DMS153 treated with DMSO at 0.1 percent for 48 hours (cell line): ENCODE measurements around the gene ARHGEF17.

Source experiments
- DNase-seq: peaks from one replicate; lab custom pipeline; 2025; ENCODE audit not compliant: unreplicated experiment; lab: John Stamatoyannopoulos, UW

Gene ARHGEF17

GRCh38 chr11:73379189-73379880 lies 71.3 kb downstream of the ARHGEF17 start:
- no peak for DNase-seq

GRCh38 chr11:73380331-73380730 lies 72.3 kb downstream of the ARHGEF17 start:
- DNase-seq: no peak

- no peak for DNase-seq
Measured at GRCh38 chr11:73380897-73381410, 72.9 kb downstream of the ARHGEF17 start.

GRCh38 chr11:73381589-73381988 lies 73.5 kb downstream of the ARHGEF17 start:
- DNase-seq: no peak

GRCh38 chr11:73382183-73382582 lies 74.1 kb downstream of the ARHGEF17 start:
- no peak for DNase-seq

- DNase-seq: no peak
Measured at GRCh38 chr11:73382747-73383146, 74.7 kb downstream of the ARHGEF17 start.

- no peak for DNase-seq
Measured at GRCh38 chr11:73383249-73384124, 75.4 kb downstream of the ARHGEF17 start.

GRCh38 chr11:73384125-73384441 lies 76.0 kb downstream of the ARHGEF17 start:
- DNase-seq: no peak

GRCh38 chr11:73384531-73384871 lies 76.4 kb downstream of the ARHGEF17 start:
- no peak for DNase-seq

- DNase-seq: no peak
Measured at GRCh38 chr11:73384872-73385689, 77.0 kb downstream of the ARHGEF17 start.

GRCh38 chr11:73386016-73386415 lies 77.9 kb downstream of the ARHGEF17 start:
- DNase-seq: no peak

GRCh38 chr11:73386546-73386945 lies 78.5 kb downstream of the ARHGEF17 start:
- DNase-seq: no peak

GRCh38 chr11:73387594-73388264 lies 79.7 kb downstream of the ARHGEF17 start:
- no peak for DNase-seq

- no peak for DNase-seq
Measured at GRCh38 chr11:73388265-73389133, 80.4 kb downstream of the ARHGEF17 start.

GRCh38 chr11:73389134-73389525 lies 81.1 kb downstream of the ARHGEF17 start:
- no peak for DNase-seq

GRCh38 chr11:73389916-73390315 lies 81.8 kb downstream of the ARHGEF17 start:
- DNase-seq: no peak

- DNase-seq: no peak
Measured at GRCh38 chr11:73390601-73391565, 82.8 kb downstream of the ARHGEF17 start.

- no peak for DNase-seq
Measured at GRCh38 chr11:73391665-73392064, 83.6 kb downstream of the ARHGEF17 start.
